Mesothelial cell of epicardium (in vitro differentiated cells): ENCODE data around the gene LPCAT2. TPM values are rescaled to one million over a fixed set of nuclear protein-coding genes. Genes with fewer than 3 reads are reported as not detected.

ENCODE experiments used
- DNase-seq, 2 experiments: peaks; one replicate each; pipeline ENCODE4 v3.0.0; 2021; ENCODE audit warnings: low spot score in 2 of 2; ENCODE audit not compliant: unreplicated experiment in 2 of 2
- H3K27ac Mint-ChIP-seq: 2 replicates; pipeline ENCODE4 v1.8.0; 2021; ENCODE audit warnings: mixed read lengths
- H3K27me3 Mint-ChIP-seq: 2 replicates; pipeline ENCODE4 v1.8.0; 2021; ENCODE audit warnings: low read depth, mixed read lengths
- H3K36me3 Mint-ChIP-seq: 2 replicates; pipeline ENCODE4 v1.8.0; 2021; ENCODE audit warnings: mixed read lengths
- H3K4me1 Mint-ChIP-seq: 2 replicates; pipeline ENCODE4 v1.8.0; 2021; ENCODE audit warnings: mixed read lengths
- H3K4me3 Mint-ChIP-seq: 2 replicates; pipeline ENCODE4 v1.8.0; 2021; ENCODE audit warnings: mild to moderate bottlenecking, moderate library complexity, mixed read lengths
- H3K9me3 Mint-ChIP-seq: 2 replicates; pipeline ENCODE4 v1.8.0; 2021; ENCODE audit warnings: mixed read lengths
- CTCF ChIP-seq: fragments of 200-600 bp; sonication (generic); IDR thresholded peaks from one replicate; pipeline ENCODE4 v1.5.0; 2021; ENCODE audit warnings: antibody characterized with exemption; ENCODE audit not compliant: unreplicated experiment
- total RNA-seq: library from RNA; stranded (reverse); gene quantifications from 3 replicates; pipeline ENCODE4 v1.2.1, GENCODE V29; 2021

Gene LPCAT2
- total RNA-seq, 1 donor from 2014 or later = 25.1 TPM

GRCh38 chr16:55623640-55624039, 114.8 kb downstream of the LPCAT2 start:
- peaks cover 18% of the 10 kb centered on the region for H3K27me3 Mint-ChIP-seq
- no peaks in the 10 kb centered on the region for H3K4me1 Mint-ChIP-seq
- no peak overlapping the region for H3K4me3 Mint-ChIP-seq
- no peaks in the 10 kb centered on the region for H3K36me3 Mint-ChIP-seq
- TF ChIP-seq CTCF = no peak
- no peak overlapping the region for H3K27ac Mint-ChIP-seq
- peaks cover 6% of the 10 kb centered on the region for H3K9me3 Mint-ChIP-seq
- no peak for DNase-seq

- no peak for DNase-seq
- Mint-ChIP-seq H3K36me3 (no peaks in the 10 kb centered on the region), H3K9me3 (peaks cover 6% of the 10 kb centered on the region), H3K4me3 (no peak overlapping the region), H3K27ac (no peak overlapping the region), H3K27me3 (peaks cover 9% of the 10 kb centered on the region), H3K4me1 (no peaks in the 10 kb centered on the region)
- TF ChIP-seq CTCF = no peak
These were observed 115.8 kb downstream of the LPCAT2 start for GRCh38 chr16:55624696-55625095.

- Mint-ChIP-seq H3K4me1 (no peaks in the 10 kb centered on the region), H3K4me3 (no peak overlapping the region), H3K27ac (no peak overlapping the region), H3K27me3 (peaks cover 2% of the 10 kb centered on the region), H3K36me3 (no peaks in the 10 kb centered on the region), H3K9me3 (peaks cover 4% of the 10 kb centered on the region)
- no peak for TF ChIP-seq CTCF
- no peak for DNase-seq
These were observed 117.0 kb downstream of the LPCAT2 start for GRCh38 chr16:55625843-55626242.

- Mint-ChIP-seq H3K27ac (no peak overlapping the region), H3K4me1 (no peaks in the 10 kb centered on the region), H3K36me3 (no peaks in the 10 kb centered on the region), H3K9me3 (peaks cover 16% of the 10 kb centered on the region), H3K4me3 (no peak overlapping the region), H3K27me3 (peaks cover 2% of the 10 kb centered on the region)
- DNase-seq = no peak
- no peak for TF ChIP-seq CTCF
These were observed 119.6 kb downstream of the LPCAT2 start for GRCh38 chr16:55628306-55628968.

- Mint-ChIP-seq H3K4me1 (no peaks in the 10 kb centered on the region), H3K36me3 (no peaks in the 10 kb centered on the region), H3K27ac (no peak overlapping the region), H3K9me3 (peaks cover 16% of the 10 kb centered on the region), H3K4me3 (no peak overlapping the region), H3K27me3 (peaks cover 2% of the 10 kb centered on the region)
- no peak for TF ChIP-seq CTCF
- no peak for DNase-seq
These were observed 121.9 kb downstream of the LPCAT2 start for GRCh38 chr16:55630774-55631173.
